Fibroblast of peridontal ligament (primary cell): Measurements from ENCODE around the gene CTNNBL1.

Experiments used
- DNase-seq: peaks from one replicate; pipeline ENCODE4 v3.0.0-alpha.2; 2010; ENCODE audit errors: extremely low read depth

CTNNBL1 gene

GRCh38 chr20:37898233-37899104 lies 204.6 kb downstream of the CTNNBL1 start:
- no peak for DNase-seq

- no peak for DNase-seq
These were observed 205.5 kb downstream of the CTNNBL1 start for GRCh38 chr20:37899105-37900045.

GRCh38 chr20:37901240-37901639 lies 207.4 kb downstream of the CTNNBL1 start:
- no peak for DNase-seq

- DNase-seq = peak; percentile 70
These were observed 208.0 kb downstream of the CTNNBL1 start for GRCh38 chr20:37901654-37902503.

GRCh38 chr20:37902504-37903313 lies 208.9 kb downstream of the CTNNBL1 start, which contains the start of gene VSTM2L:
Gene VSTM2L, plus strand, starts transcription at chr20:37903127. Its CDS starts 224 bp downstream, at chr20:37903351.
- DNase-seq = peak; percentile 62

- DNase-seq = no peak
These were observed 209.6 kb downstream of the CTNNBL1 start for GRCh38 chr20:37903317-37904007.

- no peak for DNase-seq
These were observed 210.3 kb downstream of the CTNNBL1 start for GRCh38 chr20:37904008-37904642.

GRCh38 chr20:37904845-37905373 lies 211.1 kb downstream of the CTNNBL1 start:
- no peak for DNase-seq

- no peak for DNase-seq
These were observed 212.1 kb downstream of the CTNNBL1 start for GRCh38 chr20:37905671-37906613.

GRCh38 chr20:37907330-37907676 lies 213.5 kb downstream of the CTNNBL1 start:
- no peak for DNase-seq

- peak; percentile 63 for DNase-seq
These were observed 214.0 kb downstream of the CTNNBL1 start for GRCh38 chr20:37907677-37908401.

GRCh38 chr20:37911261-37911660 lies 217.4 kb downstream of the CTNNBL1 start:
- DNase-seq = no peak

GRCh38 chr20:37911838-37912281 lies 218.0 kb downstream of the CTNNBL1 start:
- DNase-seq = peak; percentile 19

GRCh38 chr20:37912874-37913273 lies 219.0 kb downstream of the CTNNBL1 start:
- DNase-seq = no peak

GRCh38 chr20:37913567-37914366 lies 219.9 kb downstream of the CTNNBL1 start:
- no peak for DNase-seq

GRCh38 chr20:37914367-37914671 lies 220.5 kb downstream of the CTNNBL1 start:
- DNase-seq = no peak
